Tongue (tissue), 3 donors: Measurements from ENCODE around the gene GSTO1. TPM values are rescaled to one million over a fixed set of nuclear protein-coding genes. Genes with fewer than 3 reads are reported as not detected.

Experiments
- DNase-seq: peaks from one replicate; pipeline ENCODE4 v3.0.0-alpha.2; 2015
- small RNA-seq: library from RNA; depleted of rRNA; stranded (forward); fragments of <200 nt; gene quantifications from one replicate; pipeline ENCODE3, GENCODE V24; 2014; ENCODE audit warnings: low replicate concordance
- total RNA-seq: library from RNA; depleted of rRNA; stranded (reverse); fragments of >200 nt; gene quantifications from one replicate; pipeline ENCODE4 v1.2.3, GENCODE V29; 2014

Gene GSTO1
- total RNA-seq, 1 donor from 2014 or later, result 28.8 TPM

GRCh38 chr10:104306897-104307296 lies 52.2 kb downstream of the GSTO1 start:
- DNase-seq, result no peak

- no peak for DNase-seq
Measured at GRCh38 chr10:104307576-104308438, 53.1 kb downstream of the GSTO1 start.

DNA sequence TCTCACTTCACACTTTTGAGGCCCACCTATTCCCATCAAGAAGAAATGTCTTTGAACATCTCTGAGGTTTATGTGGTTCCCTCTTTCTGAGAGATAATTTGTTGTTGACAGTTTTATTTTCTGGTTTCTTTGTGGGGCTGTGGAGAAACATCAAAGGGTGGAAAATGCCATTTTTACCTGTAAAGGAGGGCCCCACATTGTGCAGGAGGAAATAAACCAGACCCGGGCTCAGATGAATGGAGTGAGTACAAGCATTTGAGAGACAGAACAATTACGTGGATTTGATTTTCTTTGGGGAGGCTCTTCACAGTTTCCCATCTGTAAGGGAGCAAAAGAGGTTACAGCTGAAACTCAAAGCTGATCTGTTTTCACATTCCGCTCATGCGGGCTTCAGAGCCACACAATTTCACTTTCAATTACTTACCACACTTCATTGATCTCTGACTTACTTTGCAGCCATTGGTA lies 53.8 kb downstream of the GSTO1 start:
- DNase-seq, result no peak

- no peak for DNase-seq
Measured at GRCh38 chr10:104309980-104310978, 55.6 kb downstream of the GSTO1 start.

DNA sequence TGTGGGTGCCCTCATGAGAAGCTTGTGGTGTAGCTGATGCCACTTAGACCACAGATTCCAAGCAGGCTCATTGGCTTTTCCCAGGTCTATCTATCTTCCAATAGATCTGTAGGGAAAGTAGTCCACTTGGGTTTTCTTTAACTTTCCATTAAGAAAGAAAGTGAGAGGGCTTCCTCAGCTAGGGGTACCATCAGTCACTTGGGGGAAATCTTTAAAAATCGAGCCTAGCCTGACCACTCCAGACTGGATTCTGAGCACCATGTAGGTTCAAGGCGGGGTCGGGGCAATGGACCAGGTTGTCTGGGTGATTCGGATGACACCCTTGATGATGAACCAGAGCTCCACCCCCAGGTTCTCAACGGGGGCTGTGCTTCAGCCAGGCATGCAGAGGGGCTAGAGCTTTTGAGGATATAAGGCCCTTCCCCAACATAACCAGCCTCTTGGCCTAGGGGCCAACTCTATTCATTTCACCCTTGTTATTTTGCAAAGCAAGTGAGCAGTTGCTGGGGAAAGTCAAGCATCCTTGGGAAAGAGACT lies 56.6 kb downstream of the GSTO1 start:
- DNase-seq, result no peak

DNA sequence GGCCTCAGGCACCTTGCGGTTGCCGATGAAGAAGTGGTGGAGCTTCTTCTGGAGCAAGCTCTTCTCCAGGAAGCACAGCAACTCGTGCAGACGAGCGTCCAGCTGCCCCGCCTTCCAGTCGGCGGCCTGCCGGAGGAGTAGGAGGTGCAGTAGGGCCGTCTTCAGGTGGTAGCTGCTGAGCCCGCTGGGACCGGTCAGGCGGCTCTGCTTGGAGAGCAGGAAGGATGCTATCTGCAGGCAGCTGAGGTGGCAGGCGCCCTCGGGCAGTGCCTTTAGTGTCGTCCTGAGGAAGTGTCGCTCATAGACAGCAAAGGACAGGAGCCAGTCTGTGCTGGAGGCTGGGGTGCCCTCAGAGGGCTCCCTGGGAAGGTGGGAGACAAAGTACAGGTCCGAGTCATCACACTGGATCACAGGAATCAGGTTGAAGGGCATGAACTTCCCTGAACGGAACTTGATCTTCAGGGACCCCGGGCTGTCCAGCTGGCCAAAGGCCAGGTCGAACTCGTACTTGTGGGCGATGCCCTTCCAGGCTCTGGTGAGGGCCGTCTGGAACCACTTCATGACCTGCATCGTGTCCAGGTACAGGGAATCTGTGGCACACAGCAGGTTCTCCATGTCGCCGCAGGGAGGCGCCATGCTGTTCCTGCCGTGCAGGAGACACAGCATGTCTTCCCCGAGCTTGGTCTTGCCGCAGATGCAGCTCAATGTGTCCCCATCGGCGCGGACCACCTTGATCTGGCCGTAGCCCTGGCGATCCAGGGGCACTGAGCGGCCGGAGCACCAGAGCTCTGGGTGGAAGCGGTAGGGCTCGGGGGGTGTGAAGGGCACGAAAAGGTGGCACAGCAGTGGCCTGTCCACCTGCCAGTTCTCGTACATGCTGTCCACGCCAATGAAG lies 60.1 kb downstream of the GSTO1 start:
- DNase-seq, result no peak

GRCh38 chr10:104315486-104315921 lies 60.8 kb downstream of the GSTO1 start:
- no peak for DNase-seq

GRCh38 chr10:104316321-104317099 lies 61.8 kb downstream of the GSTO1 start:
- DNase-seq, result no peak

Small RNAs within 50 kb of the gene (small RNA-seq; reads per million reads assigned to genes)
- 0.34 reads per million, percentile 58 among the genes with 10 or more reads in this experiment for gene MIR4482
- gene MIR609, result not detected

Other genes starting within 250 kb of the GSTO1 start
- 130 TPM for gene COL17A1, start 169.0 kb upstream of the GSTO1 start, total RNA-seq
- gene SFR1, start 132.7 kb upstream of the GSTO1 start, total RNA-seq, result 9.0 TPM
- gene CFAP43, start 22.5 kb upstream of the GSTO1 start, total RNA-seq, result 1.1 TPM
- gene GSTO2, start 14.3 kb downstream of the GSTO1 start, total RNA-seq, result 5.1 TPM
- gene ITPRIP, start 83.6 kb downstream of the GSTO1 start, total RNA-seq, result 11.1 TPM
- 0.62 TPM for gene CFAP58, start 98.9 kb downstream of the GSTO1 start, total RNA-seq